OCI-LY1 (cell line): Measurements from ENCODE around the gene VWA8.

Source experiments
- EZH2 ChIP-seq: fragments of 200-600 bp; sonication (generic), shearing (Covaris generic); IDR thresholded peaks from 2 replicates; pipeline ENCODE4 v1.8.0; 2017; ENCODE audit warnings: borderline replicate concordance, mixed run types, mild to moderate bottlenecking, antibody characterized with exemption, low read length, moderate library complexity, mixed read lengths
- TF ChIP-seq, protein P1 (sequence below): fragments of 200-600 bp; sonication (generic), shearing (Covaris generic); IDR thresholded peaks from 2 replicates; pipeline ENCODE4 v1.5.1; 2017; ENCODE audit warnings: mild to moderate bottlenecking, antibody characterized with exemption, low read length, moderate library complexity, mixed read lengths

DNA sequence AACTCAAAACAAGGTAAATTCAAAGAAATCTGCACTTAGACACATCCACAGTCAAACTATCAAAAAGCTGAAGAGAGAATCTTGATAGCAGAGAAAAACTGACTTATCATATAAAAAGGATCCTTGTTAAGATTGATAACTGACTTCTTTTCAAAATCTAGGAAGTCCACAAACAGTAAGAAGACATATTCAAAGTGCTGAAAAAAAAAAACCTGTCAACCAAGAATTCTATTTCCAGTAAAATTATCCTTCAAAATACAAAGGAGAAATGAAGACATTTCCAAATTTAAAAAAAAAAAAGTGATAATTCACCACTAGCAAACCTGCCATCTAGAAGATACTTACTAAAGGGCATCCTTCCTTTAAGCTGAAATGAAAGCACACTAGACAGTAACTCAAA is 15.0 kb downstream of the VWA8 start:
- TF ChIP-seq, protein P1, sequence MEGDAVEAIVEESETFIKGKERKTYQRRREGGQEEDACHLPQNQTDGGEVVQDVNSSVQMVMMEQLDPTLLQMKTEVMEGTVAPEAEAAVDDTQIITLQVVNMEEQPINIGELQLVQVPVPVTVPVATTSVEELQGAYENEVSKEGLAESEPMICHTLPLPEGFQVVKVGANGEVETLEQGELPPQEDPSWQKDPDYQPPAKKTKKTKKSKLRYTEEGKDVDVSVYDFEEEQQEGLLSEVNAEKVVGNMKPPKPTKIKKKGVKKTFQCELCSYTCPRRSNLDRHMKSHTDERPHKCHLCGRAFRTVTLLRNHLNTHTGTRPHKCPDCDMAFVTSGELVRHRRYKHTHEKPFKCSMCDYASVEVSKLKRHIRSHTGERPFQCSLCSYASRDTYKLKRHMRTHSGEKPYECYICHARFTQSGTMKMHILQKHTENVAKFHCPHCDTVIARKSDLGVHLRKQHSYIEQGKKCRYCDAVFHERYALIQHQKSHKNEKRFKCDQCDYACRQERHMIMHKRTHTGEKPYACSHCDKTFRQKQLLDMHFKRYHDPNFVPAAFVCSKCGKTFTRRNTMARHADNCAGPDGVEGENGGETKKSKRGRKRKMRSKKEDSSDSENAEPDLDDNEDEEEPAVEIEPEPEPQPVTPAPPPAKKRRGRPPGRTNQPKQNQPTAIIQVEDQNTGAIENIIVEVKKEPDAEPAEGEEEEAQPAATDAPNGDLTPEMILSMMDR: no peak
- TF ChIP-seq EZH2: no peak
